RWPE2 (cell line): ENCODE measurements around the gene GPR160.
A peak's percentile ranks its signal among the peaks of the same experiment; 100 is the strongest.

Source experiments
- ATAC-seq: fragments of 200-7000 bp; cut with Tn5 transposase; 3 replicates; pipeline ENCODE4 v1.9.1; 2021; ENCODE audit warnings: low read depth
- DNase-seq: peaks from one replicate; pipeline ENCODE4 v3.0.0-alpha.2; 2020; ENCODE audit warnings: low spot score
- H3K27ac ChIP-seq: fragments of 450-650 bp; 2 replicates; pipeline ENCODE4 v1.5.1; 2017; ENCODE audit warnings: mild to moderate bottlenecking; ENCODE audit not compliant: poor library complexity, severe bottlenecking
- H3K27me3 ChIP-seq: fragments of 250-450 bp; sonication (Bioruptor Pico); 2 replicates; pipeline ENCODE4 v1.5.1; 2021; ENCODE audit warnings: mild to moderate bottlenecking, moderate library complexity; ENCODE audit not compliant: insufficient read depth, poor library complexity, severe bottlenecking
- H3K36me3 ChIP-seq: fragments of 250-450 bp; sonication (Bioruptor Pico); 2 replicates; pipeline ENCODE4 v1.5.1; 2020; ENCODE audit warnings: low read depth, mild to moderate bottlenecking, moderate library complexity
- H3K4me1 ChIP-seq: fragments of 250-450 bp; sonication (Bioruptor Pico); 2 replicates; pipeline ENCODE4 v1.5.1; 2021; ENCODE audit warnings: mild to moderate bottlenecking, moderate library complexity; ENCODE audit not compliant: insufficient read depth, poor library complexity, severe bottlenecking
- H3K4me3 ChIP-seq: fragments of 250-450 bp; sonication (Bioruptor Pico); 2 replicates; pipeline ENCODE4 v1.5.1; 2021; ENCODE audit warnings: mild to moderate bottlenecking, moderate library complexity; ENCODE audit not compliant: severe bottlenecking
- H3K9me3 ChIP-seq: fragments of 250-450 bp; sonication (Bioruptor Pico); 2 replicates; pipeline ENCODE4 v1.5.1; 2021; ENCODE audit warnings: mild to moderate bottlenecking, moderate library complexity; ENCODE audit not compliant: severe bottlenecking
- CTCF ChIP-seq: fragments of 450-650 bp; IDR thresholded peaks from one replicate; pipeline ENCODE4 v1.5.1; 2017; ENCODE audit warnings: mild to moderate bottlenecking, moderate library complexity; ENCODE audit not compliant: poor library complexity, severe bottlenecking

GPR160 gene

GRCh38 chr3:170058127-170058526 is 20.3 kb downstream of the GPR160 start:
- no peak for TF ChIP-seq CTCF
- no peaks in the 10 kb centered on the region for H3K9me3 ChIP-seq
- ATAC-seq (no peak), DNase-seq (no peak)
- no peaks in the 10 kb centered on the region for H3K36me3 ChIP-seq
- no peaks in the 10 kb centered on the region for H3K27me3 ChIP-seq
- H3K4me1 ChIP-seq, result no peaks in the 10 kb centered on the region
- no peak overlapping the region for H3K27ac ChIP-seq
- H3K4me3 ChIP-seq, result no peak overlapping the region

GRCh38 chr3:170059447-170059846 is 21.7 kb downstream of the GPR160 start:
- ATAC-seq (no peak), DNase-seq (no peak)
- Histone ChIP-seq H3K4me1 (no peaks in the 10 kb centered on the region), H3K4me3 (no peak overlapping the region), H3K27me3 (no peaks in the 10 kb centered on the region), H3K27ac (no peak overlapping the region), H3K9me3 (no peaks in the 10 kb centered on the region), H3K36me3 (no peaks in the 10 kb centered on the region)
- no peak for TF ChIP-seq CTCF

GRCh38 chr3:170062068-170062467 is 24.3 kb downstream of the GPR160 start:
- H3K36me3 ChIP-seq, result no peaks in the 10 kb centered on the region
- H3K4me3 ChIP-seq, result no peak overlapping the region
- no peaks in the 10 kb centered on the region for H3K27me3 ChIP-seq
- H3K27ac ChIP-seq, result no peak overlapping the region
- H3K9me3 ChIP-seq, result no peaks in the 10 kb centered on the region
- TF ChIP-seq CTCF, result no peak
- H3K4me1 ChIP-seq, result no peaks in the 10 kb centered on the region
- DNase-seq, result no peak
- no peak for ATAC-seq

- no peak overlapping the region for H3K4me3 ChIP-seq
These were observed 25.0 kb downstream of the GPR160 start for GRCh38 chr3:170062769-170063168.

GRCh38 chr3:170063691-170064090 is 25.9 kb downstream of the GPR160 start:
- TF ChIP-seq CTCF, result no peak
- ATAC-seq (no peak), DNase-seq (no peak)
- Histone ChIP-seq H3K9me3 (no peaks in the 10 kb centered on the region), H3K4me3 (no peak overlapping the region), H3K27me3 (no peaks in the 10 kb centered on the region), H3K27ac (no peak overlapping the region), H3K36me3 (no peaks in the 10 kb centered on the region), H3K4me1 (no peaks in the 10 kb centered on the region)

More at GRCh38 chr3:170062769-170063168, 25.0 kb downstream of the GPR160 start:
- no peak for DNase-seq
- no peak overlapping the region for H3K27ac ChIP-seq
- H3K9me3 ChIP-seq, result no peaks in the 10 kb centered on the region
- no peak for ATAC-seq
- no peaks in the 10 kb centered on the region for H3K27me3 ChIP-seq
- TF ChIP-seq CTCF, result peak; percentile 18
- H3K4me1 ChIP-seq, result no peaks in the 10 kb centered on the region
- H3K36me3 ChIP-seq, result no peaks in the 10 kb centered on the region
